Measurements from ENCODE around the gene PATL2. TPM values are rescaled to one million over a fixed set of nuclear protein-coding genes. Genes with fewer than 3 reads are reported as not detected.
"Not testable (repeated sequence)": the region's sequence is repeated elsewhere in the genome, so short reads cannot be mapped to it uniquely, and the experiment has no call there.

The PATL2 gene
- total RNA-seq (10 to 100 TPM; 17.0 to 36.9 (median 28.3) TPM), polyA plus RNA-seq (10 to 100 TPM; 26.0 to 64.2 (median 35.6) TPM)
- long read RNA-seq, donor 1, partial matches to known transcripts = 4,719 of 5,020 reads
- long read RNA-seq, donor 1, other reads (novel, unspliced or antisense) = 300 of 5,020 reads
- long read RNA-seq, donor 2, partial matches to known transcripts = 3,865 of 4,107 reads
- long read RNA-seq, donor 2, other reads (novel, unspliced or antisense) = 242 of 4,107 reads

GRCh38 chr15:44711096-44711742 is at the start of gene PATL2, which contains the start of gene B2M:
PATL2 (minus strand) TSS chr15:44711323; CDS start chr15:44676490, 34,833 bp downstream.
B2M (plus strand) TSS chr15:44711517; CDS start chr15:44711547, 30 bp downstream.
- TF ChIP-seq POLR2A (IDR thresholded peaks at IDR 0.05) (peak; percentile 96 to 100 (median 99)), CTCF (IDR thresholded peaks at IDR 0.05 in 8 of 11, conservative IDR thresholded peaks at IDR 0.05 in 3 of 11) (peak in 3 of 11 experiments; percentile 11 to 26 (median 16)), POLR2AphosphoS5 (IDR thresholded peaks at IDR 0.05) (peak; percentile 100)
- Histone ChIP-seq H3K36me3 (peaks cover 5 to 58% (median 21%) of the 10 kb centered on the region in 6 donors), H3K4me1 (peaks cover 24 to 65% (median 43%) of the 10 kb centered on the region in 6 donors), H3K27me3 (replicated peaks in 1 of 7) (no peaks in the 10 kb centered on the region), H3K27ac (peak within 1 kb of the TSS; percentile 98 to 100 (median 100)), H3K9me3 (no peaks in the 10 kb centered on the region), H3K4me3 (peak within 1 kb of the TSS; percentile 68 to 96 (median 89))
- peak; percentile 96 for DNase-seq
- 0 to 1% (median 0%) methylated on average over 20 to 37 of the region's 37 CpGs for WGBS, 5 donors
- intact Hi-C loops (cut with DNase I; ENCODE audit: low total_unique reads) = loop anchor here (5.0 kb wide), 1 partner anchor 44 kb away; no protein-coding TSS in a partner anchor

DNA sequence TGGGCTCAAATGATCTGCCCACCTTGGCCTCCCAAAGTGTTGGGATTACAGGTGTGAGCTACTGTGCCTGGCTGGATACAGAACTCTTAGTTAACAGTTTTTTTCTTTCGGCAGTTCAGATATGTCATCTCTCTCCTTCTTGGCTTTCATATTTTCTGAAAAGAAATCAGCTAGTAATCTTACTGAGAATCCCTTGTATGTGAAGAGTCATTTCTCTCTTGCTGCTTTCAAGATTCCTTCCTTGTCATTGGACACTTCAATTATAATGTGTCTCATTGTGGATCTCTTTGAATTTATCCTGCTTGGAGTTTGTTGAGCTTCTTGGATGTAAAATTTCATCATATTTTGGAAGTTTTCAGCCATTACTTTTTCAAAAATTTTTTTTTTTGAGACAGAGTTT is 42.2 kb upstream of the PATL2 start:
- Histone ChIP-seq H3K4me3 (no peak overlapping the region), H3K36me3 (peaks cover 0 to 6% (median 0%) of the 10 kb centered on the region in 6 donors), H3K27ac (no peak overlapping the region), H3K4me1 (no peaks in the 10 kb centered on the region), H3K9me3 (peaks cover 0 to 34% (median 22%) of the 10 kb centered on the region in 8 donors), H3K27me3 (replicated peaks in 1 of 7) (no peaks in the 10 kb centered on the region)
- intact Hi-C loops (cut with DNase I; ENCODE audit: low total_unique reads) = loop anchor here (10.0 kb wide), 1 partner anchor 159 kb away; no protein-coding TSS in a partner anchor
- TF ChIP-seq POLR2A (IDR thresholded peaks at IDR 0.05) (no peak), POLR2AphosphoS5 (IDR thresholded peaks at IDR 0.05) (no peak), CTCF (IDR thresholded peaks at IDR 0.05 in 8 of 11, conservative IDR thresholded peaks at IDR 0.05 in 3 of 11) (no peak)
- WGBS, 5 donors = 93 to 100% (median 98%) methylated on average over 1 of the region's 1 CpG
- DNase-seq = no peak

- H3K36me3 ChIP-seq; H3K4me1 ChIP-seq; H3K27me3 ChIP-seq (replicated peaks in 1 of 7); intact Hi-C loops (cut with DNase I; ENCODE audit: low total_unique reads); H3K27ac ChIP-seq; DNase-seq; H3K4me3 ChIP-seq: not testable (repeated sequence)
- peaks cover 0 to 23% (median 5%) of the 10 kb centered on the region in 8 donors for H3K9me3 ChIP-seq
- 90 to 100% (median 96%) methylated on average over 1 to 2 of the region's 2 CpGs for WGBS, 5 donors
These were observed 32.3 kb upstream of the PATL2 start for GRCh38 chr15:44743454-44743853.

DNA sequence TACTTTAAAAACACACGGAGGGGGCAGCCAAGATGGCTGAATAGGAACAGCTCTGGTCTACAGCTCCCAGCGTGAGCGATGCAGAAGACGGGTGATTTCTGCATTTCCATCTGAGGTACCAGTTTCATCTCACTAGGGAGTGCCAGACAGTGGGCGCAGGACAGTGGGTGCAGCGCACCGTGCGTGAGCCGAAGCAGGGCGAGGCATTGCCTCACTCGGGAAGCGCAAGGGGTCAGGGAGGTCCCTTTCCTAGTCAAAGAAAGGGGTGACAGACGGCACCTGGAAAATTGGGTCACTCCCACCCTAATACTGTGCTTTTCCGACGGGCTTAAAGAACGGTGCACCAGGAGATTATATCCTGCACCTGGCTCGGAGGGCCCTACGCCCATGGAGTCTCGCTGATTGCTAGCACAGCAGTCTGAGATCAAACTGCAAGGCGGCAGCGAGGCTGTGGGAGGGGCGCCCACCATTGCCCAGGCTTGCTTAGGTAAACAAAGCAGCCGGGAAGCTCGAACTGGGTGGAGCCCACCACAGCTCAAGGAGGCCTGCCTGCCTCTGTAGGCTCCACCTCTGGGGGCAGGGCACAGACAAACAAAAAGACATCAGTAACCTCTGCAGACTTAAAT is 28.2 kb upstream of the PATL2 start:
- not testable (repeated sequence) for H3K4me3 ChIP-seq; H3K36me3 ChIP-seq; H3K27me3 ChIP-seq (replicated peaks in 1 of 7); DNase-seq; H3K9me3 ChIP-seq; H3K27ac ChIP-seq
- 75 to 83% (median 81%) methylated on average over 17 to 21 of the region's 24 CpGs for WGBS, 5 donors
- intact Hi-C loops (cut with DNase I; ENCODE audit: low total_unique reads) = loop anchor here (5.0 kb wide), 1 partner anchor 77 kb away; the partner anchor contains the start of gene SPG11
- H3K4me1 ChIP-seq = peaks cover 14 to 50% (median 41%) of the 10 kb centered on the region in 6 donors

Data from spleen (tissue), 13 donors.